Panc1 (cell line): ENCODE results near the gene KXD1. TPM values are rescaled to one million over a fixed set of nuclear protein-coding genes. Genes with fewer than 3 reads are reported as not detected.

Experiments used
- ATAC-seq: fragments of 200-7000 bp; cut with Tn5 transposase; 2 replicates; pipeline ENCODE4 v1.9.1; 2020; ENCODE audit warnings: mild to moderate bottlenecking, moderate library complexity
- BruUV-seq: library from RNA; stranded (reverse); fragments of 400-500 nt; replicated peaks from 2 replicates; lab custom pipeline; 2021; lab: Mats Ljungman, UMichigan
- CTCF ChIA-PET: fragments of 300-600 bp; sonication (Branson Sonifier 250); formaldehyde crosslinking; loops from one replicate; lab custom pipeline; 2022; ENCODE audit warnings: antibody characterized with exemption; lab: Charles Lee
- POLR2A ChIA-PET: fragments of 300-600 bp; sonication (Branson Sonifier 250); formaldehyde crosslinking; loops from one replicate; lab custom pipeline; 2022; ENCODE audit warnings: antibody characterized with exemption; lab: Charles Lee
- DNase-seq: peaks from one replicate; pipeline ENCODE4 v3.0.0-alpha.2; 2010; ENCODE audit warnings: low read depth, low spot score
- H3K27ac ChIP-seq: 2 replicates; pipeline ENCODE4 v1.5.1; 2011; ENCODE audit warnings: mild to moderate bottlenecking, low read length, inconsistent platforms
- H3K27me3 ChIP-seq: fragments of 200-500 bp; sonication (Bioruptor generic); 2 replicates; pipeline ENCODE4 v1.6.0; 2014; ENCODE audit warnings: low read length, inconsistent platforms; ENCODE audit not compliant: control insufficient read depth, insufficient read depth
- H3K36me3 ChIP-seq: fragments of 200-500 bp; sonication (Bioruptor generic); 2 replicates; pipeline ENCODE4 v1.5.1; 2014; ENCODE audit warnings: inconsistent platforms, mild to moderate bottlenecking, low read length, moderate library complexity; ENCODE audit not compliant: control insufficient read depth, insufficient read depth
- H3K4me1 ChIP-seq: 2 replicates; pipeline ENCODE4 v1.5.1; 2011; ENCODE audit warnings: inconsistent platforms, mild to moderate bottlenecking, low read length, moderate library complexity; ENCODE audit not compliant: control insufficient read depth, insufficient read depth
- H3K4me3 ChIP-seq, 2 experiments: 2 replicates each; pipeline ENCODE4 v1.5.1; 2011 to 2012; ENCODE audit warnings: low read depth in 2 of 2, low read length in 2 of 2, mild to moderate bottlenecking in 2 of 2, inconsistent platforms in 1 of 2, moderate library complexity in 1 of 2
- H3K9me3 ChIP-seq: fragments of 200-500 bp; sonication (Bioruptor generic); 2 replicates; pipeline ENCODE4 v1.5.1; 2014; ENCODE audit warnings: low read depth, mild to moderate bottlenecking, inconsistent platforms, low read length, moderate library complexity; ENCODE audit not compliant: control insufficient read depth, insufficient read depth
- CTCF ChIP-seq: fragments of 450-650 bp; IDR thresholded peaks from 2 replicates; pipeline ENCODE4 v1.5.1; 2017; ENCODE audit warnings: mild to moderate bottlenecking
- POLR2AphosphoS5 ChIP-seq: IDR thresholded peaks from 2 replicates; pipeline ENCODE4 v1.6.1; 2012; ENCODE audit warnings: mild to moderate bottlenecking, low read depth, low read length, moderate library complexity
- REST ChIP-seq, 2 experiments: IDR thresholded peaks; 2 replicates each; pipeline ENCODE4 v1.6.1; 2011 to 2012; ENCODE audit warnings: low read depth in 2 of 2, control low read depth in 1 of 2, low read length in 1 of 2, mild to moderate bottlenecking in 1 of 2, moderate library complexity in 1 of 2; ENCODE audit not compliant: insufficient read depth in 1 of 2
- SIN3A ChIP-seq: IDR thresholded peaks from 2 replicates; pipeline ENCODE4 v1.6.1; 2012; ENCODE audit warnings: low read depth, mild to moderate bottlenecking, low read length, moderate library complexity, borderline replicate concordance; ENCODE audit not compliant: insufficient read depth
- TCF7L2 ChIP-seq: IDR thresholded peaks from 2 replicates; pipeline ENCODE4 v1.6.1; 2011; ENCODE audit warnings: mild to moderate bottlenecking, low read depth, low read length, inconsistent platforms
- in situ Hi-C: cut with HindIII; loops from 2 replicates; pipeline ENCODE4 v1.10.0; 2016; ENCODE audit warnings: low sequenced_read_pairs, low pct_unique_long_range_greater_than_20kb
- intact Hi-C: fragments of 100-400 bp; cut with micrococcal nuclease; formaldehyde crosslinking; loops from one replicate; pipeline ENCODE4 v1.10.0; 2022; ENCODE audit not compliant: unreplicated experiment
- total RNA-seq: library from RNA; stranded (reverse); gene quantifications from one replicate; pipeline ENCODE4 v1.2.1, GENCODE V29; 2021; ENCODE audit not compliant: unreplicated experiment

The KXD1 gene
- total RNA-seq, 1 experiment from 2014 or later = 106 TPM

- Histone ChIP-seq H3K27ac (peak overlapping the region; percentile 96), H3K9me3 (no peaks in the 10 kb centered on the region), H3K27me3 (no peaks in the 10 kb centered on the region), H3K36me3 (peaks cover 5% of the 10 kb centered on the region; the same call in 1 of the 2 replicates), H3K4me1 (0 out of 2 replicates have a peak, but pooled peaks cover 5% of the 10 kb centered on the region), H3K4me3 (peak overlapping the region; percentile 89 to 94)
- CTCF ChIA-PET = interaction anchor here (0.6 to 0.7 kb wide), 2 partner anchors 214 to 450 kb away, joined by 4 to 5 read pairs; no protein-coding TSS in a partner anchor
- BruUV-seq = no TSS peak
- in situ Hi-C loops = no loop called here
- POLR2A ChIA-PET = interaction anchor here (0.6 kb wide), 2 partner anchors 15 to 224 kb away, joined by 3 to 4 read pairs; no protein-coding TSS in a partner anchor
- DNase-seq (no peak), ATAC-seq (no peak)
- intact Hi-C loops = no loop called here
- TF ChIP-seq CTCF (no peak), TCF7L2 (no peak), REST (IDR thresholded peaks at IDR 0.05; ENCODE audit: insufficient read depth in 1 of 2, low read depth in 2 of 2, low read length in 1 of 2) (no peak), SIN3A (no peak), POLR2AphosphoS5 (no peak)
Observed at GRCh38 chr19:18558202-18558555, 509 bp downstream of the KXD1 start.

GRCh38 chr19:18558604-18559003 is 934 bp downstream of the KXD1 start:
- TF ChIP-seq CTCF = no peak
- no peak for TF ChIP-seq REST (IDR thresholded peaks at IDR 0.05; ENCODE audit: insufficient read depth in 1 of 2, low read depth in 2 of 2, low read length in 1 of 2)
- no peak for TF ChIP-seq TCF7L2
- no peak for TF ChIP-seq SIN3A
- TF ChIP-seq POLR2AphosphoS5 = no peak
- in situ Hi-C loops (no loop called here), intact Hi-C loops (no loop called here)
- no peak for DNase-seq
- Histone ChIP-seq H3K9me3 (no peaks in the 10 kb centered on the region), H3K36me3 (peaks cover 5% of the 10 kb centered on the region; the same call in 1 of the 2 replicates), H3K27me3 (no peaks in the 10 kb centered on the region), H3K27ac (peak overlapping the region; percentile 96), H3K4me1 (0 out of 2 replicates have a peak, but pooled peaks cover 5% of the 10 kb centered on the region), H3K4me3 (peak overlapping the region; percentile 89 to 94)
- no TSS peak for BruUV-seq
- ATAC-seq = no peak
- ChIA-PET CTCF (interaction anchor here (0.6 to 0.7 kb wide), 2 partner anchors 213 to 450 kb away, joined by 4 to 5 read pairs; no protein-coding TSS in a partner anchor), POLR2A (interaction anchor here (0.6 kb wide), 1 partner anchor 14 kb away, joined by 3 read pairs; no protein-coding TSS in a partner anchor)
